T-cell (primary cell): ENCODE measurements around the gene CYP46A1. TPM values are rescaled to one million over a fixed set of nuclear protein-coding genes. Genes with fewer than 3 reads are reported as not detected.
A peak's percentile ranks its signal among the peaks of the same experiment; 100 is the strongest.

ENCODE experiments used
- ATAC-seq, 4 experiments: fragments of 200-7000 bp in 3 of 4; fragments of 150-1000 bp in 1 of 4; cut with Tn5 transposase; replicated peaks in 1 of 4; 1 replicate in 3 of 4; 2 replicates in 1 of 4; pipeline ENCODE4 v1.10.0; 2021; ENCODE audit warnings: moderate library complexity in 3 of 4, mild to moderate bottlenecking in 2 of 4, moderate number of reproducible peaks in 1 of 4
- CTCF ChIA-PET, 2 donors: fragments of 300-600 bp; sonication (Branson Sonifier 250); formaldehyde crosslinking; loops; one replicate each; lab custom pipeline; 2022; ENCODE audit warnings: antibody characterized with exemption in 2 of 2; lab: Charles Lee
- POLR2A ChIA-PET, 2 donors: fragments of 300-600 bp; sonication (Branson Sonifier 250); formaldehyde crosslinking; loops; one replicate each; lab custom pipeline; 2022; ENCODE audit warnings: antibody characterized with exemption in 2 of 2; lab: Charles Lee
- DNase-seq, 35 experiments: peaks; one replicate each; pipeline versions ENCODE4 v3.0.0 to v3.0.0-alpha.2; 2013 to 2023
- H3K27ac ChIP-seq: one replicate; pipeline ENCODE4 v1.5.1; 2013; ENCODE audit warnings: low read length
- H3K27me3 ChIP-seq, 2 experiments: replicated peaks in 1 of 2; 1 replicate in 1 of 2; 2 replicates in 1 of 2; pipeline versions ENCODE4 v1.6.1 to v1.7.0; 2013; ENCODE audit warnings: low read length in 1 of 2, mixed read lengths in 1 of 2; ENCODE audit not compliant: control insufficient read depth in 2 of 2, insufficient read depth in 2 of 2; ENCODE audit errors: extremely low read depth in 1 of 2
- H3K36me3 ChIP-seq, 2 donors: 1 replicate in 1 of 2; 2 replicates in 1 of 2; pipeline versions ENCODE4 v1.6.1 to v1.7.0; 2013; ENCODE audit warnings: low read length in 1 of 2; ENCODE audit not compliant: control insufficient read depth in 2 of 2, insufficient read depth in 1 of 2; ENCODE audit errors: extremely low read depth in 1 of 2
- H3K4me1 ChIP-seq, 2 experiments: 1 replicate in 1 of 2; 2 replicates in 1 of 2; pipeline versions ENCODE4 v1.6.1 to v1.7.0; 2013; ENCODE audit warnings: low read length in 2 of 2, mixed read lengths in 1 of 2; ENCODE audit not compliant: insufficient read depth in 2 of 2, control insufficient read depth in 1 of 2; ENCODE audit errors: extremely low read depth in 1 of 2
- H3K4me3 ChIP-seq, 2 donors: 1 replicate in 1 of 2; 2 replicates in 1 of 2; pipeline versions ENCODE4 v1.5.1 to v1.7.0; 2013; ENCODE audit warnings: mild to moderate bottlenecking in 2 of 2, low read length in 1 of 2, moderate library complexity in 1 of 2; ENCODE audit not compliant: control insufficient read depth in 1 of 2; ENCODE audit errors: extremely low read depth in 1 of 2
- H3K9me3 ChIP-seq: 2 replicates; pipeline ENCODE4 v1.7.0; 2013
- H3K27ac Mint-ChIP-seq, 2 donors: one replicate each; pipeline ENCODE4 v1.8.0; 2020 to 2021; ENCODE audit warnings: mild to moderate bottlenecking in 2 of 2, mixed read lengths in 2 of 2
- H3K27me3 Mint-ChIP-seq, 2 donors: one replicate each; pipeline ENCODE4 v1.8.0; 2021 to 2022; ENCODE audit warnings: mixed read lengths in 2 of 2
- H3K36me3 Mint-ChIP-seq: one replicate; pipeline ENCODE4 v1.8.0; 2021; ENCODE audit warnings: mixed read lengths
- H3K4me1 Mint-ChIP-seq, 3 donors: one replicate each; pipeline ENCODE4 v1.8.0; 2020 to 2022; ENCODE audit warnings: mixed read lengths in 3 of 3, mild to moderate bottlenecking in 1 of 3
- H3K4me3 Mint-ChIP-seq, 3 donors: one replicate each; pipeline ENCODE4 v1.8.0; 2020 to 2022; ENCODE audit warnings: mild to moderate bottlenecking in 3 of 3, mixed read lengths in 3 of 3, moderate library complexity in 3 of 3
- H3K9me3 Mint-ChIP-seq, 3 donors: one replicate each; pipeline ENCODE4 v1.8.0; 2020 to 2022; ENCODE audit warnings: mixed read lengths in 3 of 3
- WGBS: methylation state at CpG from one replicate; pipeline ENCODE4 v1.1.5; 2013; ENCODE audit warnings: missing lambda C conversion rate; ENCODE audit not compliant: insufficient coverage; 5-methylcytosine and 5-hydroxymethylcytosine counted together
- total RNA-seq, 35 experiments: library from RNA in 6 of 35; stranded (reverse) in 6 of 35; fragments of 120-200 nt in 1 of 35; gene quantifications; one replicate each; pipeline versions ENCODE4 v1.2.1 to v1.2.4 and lab custom pipeline; 2013 to 2026

Gene CYP46A1
- total RNA-seq, 5 donors from 2014 or later (not counting 1 experiment from before 2014, with no cell fraction given), result 0.10 to 0.51 (median 0.39) TPM

- ChIA-PET CTCF (interaction anchor here (0.5 to 0.8 kb wide), 2 partner anchors 38 to 49 kb away, joined by 3 read pairs; no protein-coding TSS in a partner anchor), POLR2A (no interaction called here)
- H3K4me3 Mint-ChIP-seq, result peak overlapping the region in 1 of 3 donors; percentile 29
- H3K27ac Mint-ChIP-seq, result no peak overlapping the region
- Histone ChIP-seq H3K4me3 (no peak overlapping the region), H3K36me3 (no peaks in the 10 kb centered on the region), H3K27ac (no peak overlapping the region), H3K4me1 (peaks cover 0 to 17% of the 10 kb centered on the region in 2 experiments), H3K27me3 (peaks cover 0 to 67% of the 10 kb centered on the region in 2 experiments), H3K9me3 (no peaks in the 10 kb centered on the region)
- DNase-seq, result no peak
- H3K9me3 Mint-ChIP-seq, result no peaks in the 10 kb centered on the region
- H3K36me3 Mint-ChIP-seq, result no peaks in the 10 kb centered on the region
- peaks cover 15 to 21% (median 17%) of the 10 kb centered on the region in 3 donors for H3K4me1 Mint-ChIP-seq
- ATAC-seq, result no peak
- 88% methylated on average over 19 of the region's 22 CpGs for WGBS
- peaks cover 14 to 40% of the 10 kb centered on the region in 2 donors for H3K27me3 Mint-ChIP-seq
These were observed 63.7 kb downstream of the CYP46A1 start for GRCh38 chr14:99747582-99748330.

GRCh38 chr14:99748529-99748928 is 64.4 kb downstream of the CYP46A1 start:
- Histone ChIP-seq H3K36me3 (no peaks in the 10 kb centered on the region), H3K9me3 (no peaks in the 10 kb centered on the region), H3K27ac (no peak overlapping the region), H3K4me1 (peaks cover 0 to 24% of the 10 kb centered on the region in 2 experiments), H3K27me3 (peaks cover 0 to 66% of the 10 kb centered on the region in 2 experiments), H3K4me3 (no peak overlapping the region)
- Mint-ChIP-seq H3K27me3 (peaks cover 18 to 42% of the 10 kb centered on the region in 2 donors), H3K9me3 (no peaks in the 10 kb centered on the region), H3K4me1 (peaks cover 19 to 25% (median 21%) of the 10 kb centered on the region in 3 donors), H3K4me3 (no peak overlapping the region), H3K36me3 (no peaks in the 10 kb centered on the region), H3K27ac (no peak overlapping the region)
- ATAC-seq (no peak), DNase-seq (no peak)
- 63% methylated on average over 7 of the region's 9 CpGs for WGBS
- POLR2A ChIA-PET, result no interaction called here
- CTCF ChIA-PET, result interaction anchor here in 1 of 2 donors (0.5 kb wide), 1 partner anchor 39 kb away, joined by 3 read pairs; no protein-coding TSS in a partner anchor

- ChIA-PET CTCF (no interaction called here), POLR2A (no interaction called here)
- no peak for ATAC-seq
- peaks cover 0 to 24% of the 10 kb centered on the region in 2 experiments for H3K4me1 ChIP-seq
- Mint-ChIP-seq H3K4me3 (no peak overlapping the region), H3K4me1 (peaks cover 22 to 28% (median 24%) of the 10 kb centered on the region in 3 donors), H3K27ac (no peak overlapping the region), H3K9me3 (no peaks in the 10 kb centered on the region), H3K27me3 (peaks cover 23 to 42% of the 10 kb centered on the region in 2 donors), H3K36me3 (no peaks in the 10 kb centered on the region)
- DNase-seq, result no peak
- peaks cover 0 to 72% of the 10 kb centered on the region in 2 experiments for H3K27me3 ChIP-seq
- H3K36me3 ChIP-seq, result no peaks in the 10 kb centered on the region
- H3K9me3 ChIP-seq, result no peaks in the 10 kb centered on the region
- 82% methylated on average over 8 of the region's 13 CpGs for WGBS
- no peak overlapping the region for H3K4me3 ChIP-seq
- H3K27ac ChIP-seq, result no peak overlapping the region
These were observed 65.0 kb downstream of the CYP46A1 start for GRCh38 chr14:99749142-99749541.

- Mint-ChIP-seq H3K27ac (no peak overlapping the region), H3K27me3 (peaks cover 23 to 50% of the 10 kb centered on the region in 2 donors), H3K4me1 (peaks cover 22 to 30% (median 24%) of the 10 kb centered on the region in 3 donors), H3K9me3 (no peaks in the 10 kb centered on the region), H3K36me3 (no peaks in the 10 kb centered on the region), H3K4me3 (no peak overlapping the region)
- Histone ChIP-seq H3K4me1 (peaks cover 0 to 24% of the 10 kb centered on the region in 2 experiments), H3K4me3 (no peak overlapping the region), H3K36me3 (no peaks in the 10 kb centered on the region), H3K27ac (no peak overlapping the region), H3K9me3 (no peaks in the 10 kb centered on the region), H3K27me3 (peaks cover 0 to 81% of the 10 kb centered on the region in 2 experiments)
- DNase-seq (no peak), ATAC-seq (no peak)
- WGBS, result 86% methylated on average over 22 of the region's 23 CpGs
- CTCF ChIA-PET, result no interaction called here
- POLR2A ChIA-PET, result no interaction called here
These were observed 65.9 kb downstream of the CYP46A1 start for GRCh38 chr14:99749763-99750715.

DNA sequence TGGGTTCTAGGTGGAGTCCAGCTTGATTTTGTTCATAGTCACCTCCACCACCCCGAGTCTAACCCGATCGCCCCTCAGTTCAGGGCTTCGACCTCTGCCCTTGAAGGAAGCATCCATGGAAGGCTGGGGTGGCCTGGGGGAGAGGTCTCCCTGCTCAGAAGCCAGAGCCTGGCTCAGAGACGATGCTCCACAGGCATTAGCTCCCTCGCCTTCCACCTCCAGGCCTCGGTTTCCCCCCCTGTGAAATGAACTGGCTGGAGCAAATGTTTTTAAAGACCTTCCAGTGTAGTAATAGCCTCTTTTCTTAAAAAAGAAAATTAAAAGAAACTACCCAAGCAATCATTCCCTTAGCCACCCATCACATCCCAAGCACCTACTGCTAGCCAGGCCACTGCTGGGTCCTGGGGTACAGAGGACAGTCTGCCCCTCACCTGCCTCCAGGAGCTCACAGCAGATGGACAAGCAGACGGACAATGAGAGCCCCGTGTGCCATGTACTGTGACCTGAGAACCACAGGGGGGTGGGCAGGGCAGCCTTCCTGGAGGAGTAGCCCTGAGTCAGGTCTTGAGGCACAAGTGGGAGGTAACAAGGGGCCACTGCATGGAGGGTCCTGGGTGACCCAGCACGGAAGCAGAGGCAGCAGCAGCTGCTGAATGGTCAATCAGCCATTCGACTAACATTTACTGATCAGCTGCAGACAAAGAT is 66.8 kb downstream of the CYP46A1 start:
- Histone ChIP-seq H3K27ac (no peak overlapping the region), H3K27me3 (peaks cover 0 to 87% of the 10 kb centered on the region in 2 experiments), H3K4me3 (no peak overlapping the region), H3K36me3 (no peaks in the 10 kb centered on the region), H3K9me3 (no peaks in the 10 kb centered on the region), H3K4me1 (peaks cover 0 to 21% of the 10 kb centered on the region in 2 experiments)
- Mint-ChIP-seq H3K27me3 (peaks cover 23 to 52% of the 10 kb centered on the region in 2 donors), H3K4me1 (peaks cover 21 to 28% (median 22%) of the 10 kb centered on the region in 3 donors), H3K36me3 (no peaks in the 10 kb centered on the region), H3K4me3 (no peak overlapping the region), H3K9me3 (no peaks in the 10 kb centered on the region), H3K27ac (no peak overlapping the region)
- DNase-seq (no peak), ATAC-seq (no peak)
- POLR2A ChIA-PET, result no interaction called here
- 83% methylated on average over 6 of the region's 11 CpGs for WGBS
- CTCF ChIA-PET, result no interaction called here
